GM12878 (cell line): ENCODE data around the gene ADAMTS4. TPM values are rescaled to one million over a fixed set of nuclear protein-coding genes. Genes with fewer than 3 reads are reported as not detected.

ENCODE experiments used
- BCL11A ChIP-seq: IDR thresholded peaks from 2 replicates; pipeline ENCODE4 v1.6.1; 2011; ENCODE audit warnings: low read depth, low read length
- BHLHE40 ChIP-seq, 2 experiments: fragments of 450-650 bp in 1 of 2; IDR thresholded peaks; 2 replicates each; pipeline ENCODE4 v1.6.1; 2011 to 2017; ENCODE audit warnings: low read depth in 2 of 2, borderline replicate concordance in 1 of 2, improper control_type of control experiment in 1 of 2, low read length in 1 of 2, mild to moderate bottlenecking in 1 of 2
- CREM ChIP-seq: IDR thresholded peaks from 2 replicates; pipeline ENCODE4 v1.6.1; 2014; ENCODE audit warnings: antibody characterized with exemption, low read depth
- GATAD2B ChIP-seq: fragments of 450-650 bp; conservative IDR thresholded peaks from 2 replicates; pipeline ENCODE4 v1.6.1; 2017; ENCODE audit warnings: low read depth, mild to moderate bottlenecking, moderate library complexity
- IKZF1 ChIP-seq: fragments of 450-650 bp; conservative IDR thresholded peaks from 2 replicates; pipeline ENCODE4 v1.6.1; 2017; ENCODE audit warnings: antibody characterized with exemption, mild to moderate bottlenecking
- MLLT1 ChIP-seq: fragments of 450-650 bp; IDR thresholded peaks from 2 replicates; pipeline ENCODE4 v1.6.1; 2016; ENCODE audit warnings: mild to moderate bottlenecking
- MTA2 ChIP-seq: fragments of 450-650 bp; IDR thresholded peaks from 2 replicates; pipeline ENCODE4 v1.6.1; 2016; ENCODE audit warnings: low read depth, mild to moderate bottlenecking, moderate library complexity
- MXI1 ChIP-seq: fragments of 150-350 bp; IDR thresholded peaks from 2 replicates; pipeline ENCODE4 v1.6.1; 2011; ENCODE audit warnings: low read depth, mild to moderate bottlenecking, inconsistent platforms, low read length, improper control_type of control experiment
- NFYB ChIP-seq: IDR thresholded peaks from 2 replicates; pipeline ENCODE4 v1.6.1; 2011; ENCODE audit warnings: low read depth, mild to moderate bottlenecking, low read length, improper control_type of control experiment, moderate library complexity; ENCODE audit not compliant: insufficient read depth
- NR2F1 ChIP-seq: fragments of 450-650 bp; conservative IDR thresholded peaks from 2 replicates; pipeline ENCODE4 v1.6.1; 2017; ENCODE audit warnings: mild to moderate bottlenecking
- RELB ChIP-seq: fragments of 450-650 bp; IDR thresholded peaks from 2 replicates; pipeline ENCODE4 v1.6.1; 2017; ENCODE audit warnings: low read depth, mild to moderate bottlenecking, moderate library complexity
- SMAD5 ChIP-seq: IDR thresholded peaks from 2 replicates; pipeline ENCODE4 v1.6.1; 2016; ENCODE audit warnings: antibody characterized with exemption, low read depth
- SP1 ChIP-seq: IDR thresholded peaks from one replicate; pipeline ENCODE4 v1.6.1; 2011; ENCODE audit warnings: low read depth, low read length
- TCF7 ChIP-seq: IDR thresholded peaks from 2 replicates; pipeline ENCODE4 v1.6.1; 2014; ENCODE audit warnings: antibody characterized with exemption, borderline replicate concordance
- ZNF687 ChIP-seq: fragments of 450-650 bp; IDR thresholded peaks from 2 replicates; pipeline ENCODE4 v1.6.1; 2017; ENCODE audit warnings: mild to moderate bottlenecking, moderate library complexity
- polyA plus RNA-seq, 11 experiments: library from polyadenylated mRNA; depleted of rRNA in 4 of 11; unstranded in 6 of 11; stranded (reverse) in 5 of 11; fragments of >200 nt; fragmentation: Nextera tagmentation in 4 of 11; fragmentation: Illumina TruSeq in 1 of 11; extraction: Ambion mirVana in 4 of 11; extraction: Trizol in 1 of 11; gene quantifications; 1 replicate in 1 of 11; 2 replicates in 10 of 11; pipeline versions ENCODE4 v1.2.1 to v1.2.3, GENCODE V29; 2011 to 2016; ENCODE audit warnings: inconsistent platforms in 2 of 11, missing spikeins in 2 of 11, low read depth in 1 of 11
- total RNA-seq, 4 experiments: library from RNA; depleted of rRNA in 3 of 4; stranded (reverse); fragments of >200 nt in 3 of 4; fragmentation: Illumina TruSeq in 1 of 4; extraction: Trizol in 1 of 4; gene quantifications; 2 replicates each; pipeline versions ENCODE4 v1.2.1 to v1.2.3, GENCODE V29; 2013 to 2021
- TF ChIP-seq, protein P1 (sequence below): IDR thresholded peaks from 2 replicates; pipeline ENCODE4 v1.6.1; 2011; ENCODE audit warnings: borderline replicate concordance, low read depth, mild to moderate bottlenecking, moderate library complexity, low read length; ENCODE audit not compliant: insufficient read depth, poor library complexity, severe bottlenecking
- TF ChIP-seq, protein P2 (sequence below): fragments of 450-650 bp; IDR thresholded peaks from 2 replicates; pipeline ENCODE4 v1.6.1; 2017; ENCODE audit warnings: mild to moderate bottlenecking, low read depth, inconsistent platforms; ENCODE audit not compliant: poor library complexity, severe bottlenecking

The ADAMTS4 gene
- total and polyA plus RNA-seq, 10 of the 15 experiments (the other 5 are each of a cell fraction or from before 2014, with no cell fraction given), result 0.01 to 0.13 (median 0.05) TPM; not detected in 2

- TF ChIP-seq ZNF687, result 0 out of 2 replicates have a peak, but pooled peaks have one; percentile 14
- TF ChIP-seq, protein P1, sequence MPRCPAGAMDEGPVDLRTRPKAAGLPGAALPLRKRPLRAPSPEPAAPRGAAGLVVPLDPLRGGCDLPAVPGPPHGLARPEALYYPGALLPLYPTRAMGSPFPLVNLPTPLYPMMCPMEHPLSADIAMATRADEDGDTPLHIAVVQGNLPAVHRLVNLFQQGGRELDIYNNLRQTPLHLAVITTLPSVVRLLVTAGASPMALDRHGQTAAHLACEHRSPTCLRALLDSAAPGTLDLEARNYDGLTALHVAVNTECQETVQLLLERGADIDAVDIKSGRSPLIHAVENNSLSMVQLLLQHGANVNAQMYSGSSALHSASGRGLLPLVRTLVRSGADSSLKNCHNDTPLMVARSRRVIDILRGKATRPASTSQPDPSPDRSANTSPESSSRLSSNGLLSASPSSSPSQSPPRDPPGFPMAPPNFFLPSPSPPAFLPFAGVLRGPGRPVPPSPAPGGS, result peak; percentile 2
- no peak for TF ChIP-seq SMAD5
- 0 out of 2 replicates have a peak, but pooled peaks have one; percentile 28 for TF ChIP-seq GATAD2B
- peak; percentile 46; the same call in 1 of the 2 replicates for TF ChIP-seq BCL11A
- peak; percentile 57 to 80; a peak in 1 of 4 replicates for TF ChIP-seq BHLHE40 (IDR thresholded peaks at IDR 0.05; ENCODE audit: borderline replicate concordance in 1 of 2, low read depth in 2 of 2, low read length in 1 of 2)
- TF ChIP-seq CREM, result 0 out of 2 replicates have a peak, but pooled peaks have one; percentile 3
- TF ChIP-seq, protein P2, sequence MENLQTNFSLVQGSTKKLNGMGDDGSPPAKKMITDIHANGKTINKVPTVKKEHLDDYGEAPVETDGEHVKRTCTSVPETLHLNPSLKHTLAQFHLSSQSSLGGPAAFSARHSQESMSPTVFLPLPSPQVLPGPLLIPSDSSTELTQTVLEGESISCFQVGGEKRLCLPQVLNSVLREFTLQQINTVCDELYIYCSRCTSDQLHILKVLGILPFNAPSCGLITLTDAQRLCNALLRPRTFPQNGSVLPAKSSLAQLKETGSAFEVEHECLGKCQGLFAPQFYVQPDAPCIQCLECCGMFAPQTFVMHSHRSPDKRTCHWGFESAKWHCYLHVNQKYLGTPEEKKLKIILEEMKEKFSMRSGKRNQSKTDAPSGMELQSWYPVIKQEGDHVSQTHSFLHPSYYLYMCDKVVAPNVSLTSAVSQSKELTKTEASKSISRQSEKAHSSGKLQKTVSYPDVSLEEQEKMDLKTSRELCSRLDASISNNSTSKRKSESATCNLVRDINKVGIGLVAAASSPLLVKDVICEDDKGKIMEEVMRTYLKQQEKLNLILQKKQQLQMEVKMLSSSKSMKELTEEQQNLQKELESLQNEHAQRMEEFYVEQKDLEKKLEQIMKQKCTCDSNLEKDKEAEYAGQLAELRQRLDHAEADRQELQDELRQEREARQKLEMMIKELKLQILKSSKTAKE, result peak; percentile 60
- TF ChIP-seq NR2F1, result peak; percentile 70
- peak; percentile 86 for TF ChIP-seq RELB
- peak; percentile 73 for TF ChIP-seq IKZF1
- TF ChIP-seq SP1, result peak; percentile 29
- peak; percentile 85 for TF ChIP-seq MTA2
- TF ChIP-seq MLLT1, result peak; percentile 89
- TF ChIP-seq TCF7, result peak; percentile 51; the same call in 1 of the 2 replicates
- TF ChIP-seq MXI1, result 0 out of 2 replicates have a peak, but pooled peaks have one; percentile 22
- TF ChIP-seq NFYB, result peak; percentile 55; the same call in 1 of the 2 replicates
These were observed 18.3 kb upstream of the ADAMTS4 start (continued) for GRCh38 chr1:161216945-161217712.
